Hepatocyte (in vitro differentiated cells): ENCODE data around the gene KCND3. TPM values are rescaled to one million over a fixed set of nuclear protein-coding genes. Genes with fewer than 3 reads are reported as not detected.

Experiments
- DNase-seq: peaks from one replicate; pipeline ENCODE4 v3.0.0-alpha.2; 2016; ENCODE audit warnings: low spot score
- H2AFZ ChIP-seq: fragments of 200-600 bp; sonication (generic); 2 replicates; pipeline ENCODE4 v1.6.0; 2016; ENCODE audit warnings: antibody characterized with exemption, mild to moderate bottlenecking
- H3K27ac ChIP-seq: fragments of 200-600 bp; sonication (generic); 2 replicates; pipeline ENCODE4 v1.5.1; 2016; ENCODE audit warnings: mild to moderate bottlenecking
- H3K27me3 ChIP-seq: fragments of 200-600 bp; sonication (generic); 2 replicates; pipeline ENCODE4 v1.6.1; 2016
- H3K36me3 ChIP-seq: fragments of 200-600 bp; sonication (generic); replicated peaks from 2 replicates; pipeline ENCODE4 v1.5.1; 2016; ENCODE audit warnings: low read depth; ENCODE audit not compliant: insufficient read depth
- H3K4me1 ChIP-seq: fragments of 200-600 bp; sonication (generic); 2 replicates; pipeline ENCODE4 v1.5.1; 2016; ENCODE audit warnings: mild to moderate bottlenecking, moderate library complexity; ENCODE audit not compliant: insufficient read depth
- H3K4me2 ChIP-seq: fragments of 200-600 bp; sonication (generic); 2 replicates; pipeline ENCODE4 v1.6.0; 2016
- H3K4me3 ChIP-seq: fragments of 200-600 bp; sonication (generic); 2 replicates; pipeline ENCODE4 v1.5.1; 2016; ENCODE audit warnings: mild to moderate bottlenecking
- H3K79me2 ChIP-seq: fragments of 200-600 bp; sonication (generic); 2 replicates; pipeline ENCODE4 v1.6.0; 2017; ENCODE audit warnings: mild to moderate bottlenecking
- H3K9me2 ChIP-seq: fragments of 200-600 bp; sonication (generic); replicated peaks from 2 replicates; pipeline ENCODE4 v1.6.0; 2017; ENCODE audit warnings: mild to moderate bottlenecking; ENCODE audit not compliant: insufficient read depth
- H3K9me3 ChIP-seq: fragments of 200-600 bp; sonication (generic); 2 replicates; pipeline ENCODE4 v1.5.1; 2016; ENCODE audit warnings: low read depth, mild to moderate bottlenecking
- H4K20me1 ChIP-seq: fragments of 200-600 bp; sonication (generic); 2 replicates; pipeline ENCODE4 v1.6.0; 2016; ENCODE audit warnings: mild to moderate bottlenecking; ENCODE audit not compliant: insufficient read depth, poor library complexity, severe bottlenecking
- CTCF ChIP-seq: fragments of 200-600 bp; sonication (generic); IDR thresholded peaks from 2 replicates; pipeline ENCODE4 v1.5.1; 2016; ENCODE audit warnings: antibody characterized with exemption, mild to moderate bottlenecking; ENCODE audit not compliant: poor library complexity
- EZH2 ChIP-seq: fragments of 200-600 bp; sonication (generic); IDR thresholded peaks from 2 replicates; pipeline ENCODE4 v1.6.1; 2016; ENCODE audit warnings: antibody characterized with exemption, mild to moderate bottlenecking, borderline replicate concordance
- EZH2phosphoT487 ChIP-seq: fragments of 200-600 bp; sonication (generic); IDR thresholded peaks from one replicate; pipeline ENCODE4 v1.6.1; 2018; ENCODE audit warnings: antibody characterized with exemption, mild to moderate bottlenecking, low read depth, moderate library complexity; ENCODE audit not compliant: unreplicated experiment, severe bottlenecking
- WGBS: methylation state at CpG from one replicate; pipeline ENCODE4 v1.1.6; 2016; ENCODE audit warnings: low lambda C conversion rate; ENCODE audit errors: missing lambda C conversion rate; 5-methylcytosine and 5-hydroxymethylcytosine counted together
- polyA plus RNA-seq: library from polyadenylated mRNA; unstranded; fragments of >200 nt; fragmentation: Nextera tagmentation; extraction: Ambion mirVana; gene quantifications from 2 replicates; pipeline ENCODE4 v1.2.1, GENCODE V29; 2016
- total RNA-seq: library from RNA; depleted of rRNA; stranded (reverse); fragments of >200 nt; gene quantifications from 2 replicates; pipeline ENCODE4 v1.2.3, GENCODE V29; 2014

Gene KCND3
- total and polyA plus RNA-seq, 2 experiments from 2014 or later = 1.4 to 2.7 TPM

GRCh38 chr1:111734426-111734825, 255.0 kb downstream of the KCND3 start:
- Histone ChIP-seq H3K27me3 (peaks cover 5% of the 10 kb centered on the region), H3K27ac (no peak overlapping the region), H2AFZ (no peak overlapping the region), H4K20me1 (peaks cover 4% of the 10 kb centered on the region), H3K9me2 (no peaks in the 10 kb centered on the region), H3K4me1 (peaks cover 22% of the 10 kb centered on the region), H3K4me3 (no peak overlapping the region), H3K36me3 (no peaks in the 10 kb centered on the region), H3K9me3 (no peaks in the 10 kb centered on the region), H3K79me2 (peaks cover 5% of the 10 kb centered on the region), H3K4me2 (no peak overlapping the region)
- WGBS = 95% methylated on average over 3 of the region's 3 CpGs
- TF ChIP-seq CTCF = no peak
- TF ChIP-seq EZH2 = no peak
- no peak for TF ChIP-seq EZH2phosphoT487
- no peak for DNase-seq

- peaks cover 5% of the 10 kb centered on the region for H3K27me3 ChIP-seq
- no peak for DNase-seq
- H3K4me1 ChIP-seq = peaks cover 22% of the 10 kb centered on the region
- H3K4me2 ChIP-seq = no peak overlapping the region
- H4K20me1 ChIP-seq = peaks cover 4% of the 10 kb centered on the region
- H3K36me3 ChIP-seq = no peaks in the 10 kb centered on the region
- 96% methylated on average over 5 of the region's 5 CpGs for WGBS
- no peaks in the 10 kb centered on the region for H3K9me2 ChIP-seq
- no peak overlapping the region for H2AFZ ChIP-seq
- no peaks in the 10 kb centered on the region for H3K9me3 ChIP-seq
- TF ChIP-seq EZH2phosphoT487 (no peak), CTCF (no peak), EZH2 (no peak)
- peak overlapping the region; percentile 60 for H3K27ac ChIP-seq
- H3K79me2 ChIP-seq = peaks cover 5% of the 10 kb centered on the region
- H3K4me3 ChIP-seq = no peak overlapping the region
Measured at GRCh38 chr1:111733992-111734341, 255.5 kb downstream of the KCND3 start.

GRCh38 chr1:111733183-111733991, 256.1 kb downstream of the KCND3 start:
- 68% methylated on average over 9 of the region's 9 CpGs for WGBS
- H2AFZ ChIP-seq = no peak overlapping the region
- DNase-seq = peak; percentile 47
- no peaks in the 10 kb centered on the region for H3K9me3 ChIP-seq
- peaks cover 5% of the 10 kb centered on the region for H3K27me3 ChIP-seq
- H3K4me3 ChIP-seq = no peak overlapping the region
- peaks cover 22% of the 10 kb centered on the region for H3K4me1 ChIP-seq
- no peaks in the 10 kb centered on the region for H3K36me3 ChIP-seq
- H3K4me2 ChIP-seq = no peak overlapping the region
- H3K9me2 ChIP-seq = no peaks in the 10 kb centered on the region
- H4K20me1 ChIP-seq = peaks cover 4% of the 10 kb centered on the region
- peak overlapping the region; percentile 60 for H3K27ac ChIP-seq
- H3K79me2 ChIP-seq = peaks cover 5% of the 10 kb centered on the region
- no peak for TF ChIP-seq EZH2phosphoT487
- TF ChIP-seq EZH2 = no peak
- TF ChIP-seq CTCF = no peak
